Measurements from ENCODE around the gene TRIML1.

The TRIML1 gene

GRCh38 chr4:188139141-188139540 is at the start of gene TRIML1:
Gene TRIML1 (plus strand): TSS chr4:188139441. CDS start chr4:188139559, 118 bp downstream.
- no peaks in the 10 kb centered on the region for H3K27me3 ChIP-seq
- intact Hi-C loops (cut with DNase I; ENCODE audit: low total_unique reads), result no loop called here
- TF ChIP-seq CTCF (IDR thresholded peaks at IDR 0.05), result no peak

DNA sequence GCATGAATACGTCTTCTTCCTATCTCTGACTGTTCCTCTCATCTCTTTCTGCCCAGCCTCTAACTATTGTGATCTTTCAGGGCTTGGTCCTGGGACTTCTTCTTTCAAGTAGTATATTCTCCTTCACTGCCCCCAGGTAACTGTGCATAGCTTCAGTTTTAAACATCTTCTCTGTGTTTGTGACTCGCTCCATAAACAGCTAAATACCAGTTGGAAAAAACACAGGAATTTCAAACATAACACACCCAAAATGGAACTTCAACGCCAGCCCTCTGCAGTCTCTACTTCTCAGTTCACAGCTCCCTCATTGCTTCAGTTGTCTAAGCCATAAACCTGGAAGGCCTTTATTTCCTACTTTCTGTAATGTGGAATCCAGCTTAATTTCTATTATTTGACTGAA is 46.4 kb upstream of the TRIML1 start:
- Histone ChIP-seq H3K4me3 (no peak overlapping the region), H3K36me3 (no peaks in the 10 kb centered on the region), H3K27ac (no peak overlapping the region), H3K27me3 (no peaks in the 10 kb centered on the region), H3K9me3 (no peaks in the 10 kb centered on the region), H3K4me1 (no peaks in the 10 kb centered on the region)
- no peak for TF ChIP-seq CTCF (IDR thresholded peaks at IDR 0.05)
- intact Hi-C loops (cut with DNase I; ENCODE audit: low total_unique reads), result no loop called here
- DNase-seq, result no peak

More at GRCh38 chr4:188139141-188139540, at the start of gene TRIML1:
- no peak within 1 kb of the TSS for H3K4me3 ChIP-seq
- H3K36me3 ChIP-seq, result no peaks in the 10 kb centered on the region
- no peaks in the 10 kb centered on the region for H3K4me1 ChIP-seq
- no peak for DNase-seq
- H3K9me3 ChIP-seq, result no peaks in the 10 kb centered on the region
- no peak within 1 kb of the TSS for H3K27ac ChIP-seq

DNA sequence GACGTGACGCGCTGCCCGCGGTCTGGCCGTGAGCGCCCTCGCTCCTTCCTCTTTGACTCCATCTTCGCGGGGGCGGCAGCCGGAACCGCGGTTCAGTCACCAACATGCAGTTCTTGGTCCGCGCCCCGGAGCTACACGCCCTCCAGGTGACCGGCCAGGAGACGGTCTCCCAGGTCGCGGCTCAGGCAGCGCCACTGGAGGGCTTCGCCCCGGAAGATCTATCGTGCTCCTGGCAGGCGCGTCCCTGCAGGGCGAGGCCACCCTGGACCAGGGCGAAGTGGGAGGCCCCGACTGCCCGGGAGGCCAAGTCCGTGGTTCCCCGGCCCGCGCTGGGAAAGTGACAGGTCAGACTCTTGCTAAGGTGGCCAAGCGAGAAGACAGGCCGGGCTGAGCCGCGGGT is 32.8 kb upstream of the TRIML1 start:
- intact Hi-C loops (cut with DNase I; ENCODE audit: low total_unique reads), result no loop called here
- Histone ChIP-seq H3K27ac (no peak overlapping the region), H3K36me3 (no peaks in the 10 kb centered on the region), H3K27me3 (no peaks in the 10 kb centered on the region), H3K4me1 (no peaks in the 10 kb centered on the region), H3K9me3 (no peaks in the 10 kb centered on the region), H3K4me3 (no peak overlapping the region)
- TF ChIP-seq CTCF (IDR thresholded peaks at IDR 0.05), result no peak
- no peak for DNase-seq

DNA sequence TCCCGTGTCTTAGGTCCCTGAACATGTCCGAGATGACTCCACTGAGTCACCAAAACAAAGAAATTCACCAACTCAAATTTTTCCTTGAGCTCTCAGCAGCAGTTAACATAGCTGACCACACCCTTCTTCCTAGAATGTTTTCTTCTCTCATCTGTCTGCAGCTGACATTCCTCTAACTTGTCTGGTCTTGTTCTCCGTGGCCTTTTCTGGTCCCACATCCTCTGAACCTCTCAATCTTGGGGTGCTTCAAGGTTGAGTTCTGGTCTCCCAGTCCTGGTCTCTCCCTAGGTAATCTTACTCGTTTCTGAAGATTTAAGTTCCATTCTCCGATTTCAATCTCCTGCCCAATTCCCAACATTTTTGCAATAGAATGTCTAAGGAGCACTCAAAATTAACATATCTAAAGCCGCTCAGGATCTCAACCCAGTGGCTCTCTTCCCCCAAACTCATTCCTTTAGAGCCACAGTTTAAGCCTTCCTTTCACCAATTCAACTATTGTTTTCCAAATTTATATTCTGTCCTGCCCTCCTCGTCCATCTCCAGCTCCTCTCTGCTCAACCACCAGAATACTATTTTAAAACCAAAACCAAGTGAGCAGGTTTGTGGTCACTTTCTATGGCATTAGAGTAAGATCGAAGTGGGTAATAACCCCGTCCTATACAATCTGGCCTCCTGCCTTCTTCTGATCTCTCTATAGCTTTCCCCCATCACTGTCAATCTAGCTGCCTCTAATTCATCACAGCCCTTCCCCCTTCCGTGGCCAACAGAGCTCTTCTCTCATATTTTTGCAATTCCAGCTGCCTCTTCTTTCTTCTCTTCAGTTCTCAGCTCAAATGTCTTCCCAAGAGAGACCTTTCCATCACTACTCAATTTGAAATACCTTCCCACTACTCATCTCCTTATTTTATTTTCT is 31.1 kb upstream of the TRIML1 start:
- DNase-seq, result no peak
- intact Hi-C loops (cut with DNase I; ENCODE audit: low total_unique reads), result no loop called here
- TF ChIP-seq CTCF (IDR thresholded peaks at IDR 0.05), result no peak

DNA sequence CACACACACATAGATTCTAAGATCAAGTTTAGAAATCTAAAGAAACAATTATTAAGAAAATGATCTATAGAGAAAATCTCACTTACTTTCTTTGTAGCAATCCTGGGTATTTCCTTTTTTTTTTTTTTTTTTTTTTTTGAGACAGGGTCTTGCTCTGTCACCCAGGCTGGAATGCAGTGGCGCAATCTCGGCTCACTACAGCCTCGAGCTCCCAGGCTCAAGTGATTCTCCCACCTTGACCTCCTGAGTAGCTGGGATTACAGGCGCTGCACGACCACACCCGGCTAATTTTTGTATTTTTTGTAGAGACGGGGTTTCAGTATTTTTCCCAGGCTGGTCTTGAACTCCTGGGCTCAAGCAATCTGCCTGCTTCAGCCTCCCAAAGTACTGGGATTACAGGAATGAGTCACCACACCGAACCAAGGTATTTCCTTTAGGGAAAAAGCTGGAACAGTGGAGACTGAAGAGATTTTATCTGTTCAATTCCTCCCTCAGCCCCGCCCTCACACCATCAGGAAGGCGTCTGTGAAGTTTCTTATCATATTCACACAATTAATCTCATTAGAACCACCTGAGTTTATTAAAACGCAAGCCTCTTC is 30.0 kb upstream of the TRIML1 start, which contains the start of gene TRIML2:
TSS of gene TRIML2 (minus strand) at position 447 of the 599 bp plus-strand sequence. CDS start 4,235 bp downstream, outside the sequence.
- H3K36me3 ChIP-seq, result no peaks in the 10 kb centered on the region
- no peaks in the 10 kb centered on the region for H3K27me3 ChIP-seq
- TF ChIP-seq CTCF (IDR thresholded peaks at IDR 0.05), result no peak
- no peaks in the 10 kb centered on the region for H3K4me1 ChIP-seq
- DNase-seq, result no peak
- H3K9me3 ChIP-seq, result no peaks in the 10 kb centered on the region
- intact Hi-C loops (cut with DNase I; ENCODE audit: low total_unique reads), result no loop called here
- no peak within 1 kb of the TSS for H3K27ac ChIP-seq
- no peak within 1 kb of the TSS for H3K4me3 ChIP-seq

More for the DNA sequence above, 31.1 kb upstream of the TRIML1 start:
- Histone ChIP-seq H3K4me3 (no peak overlapping the region), H3K27ac (no peak overlapping the region), H3K9me3 (no peaks in the 10 kb centered on the region), H3K36me3 (no peaks in the 10 kb centered on the region), H3K27me3 (no peaks in the 10 kb centered on the region), H3K4me1 (no peaks in the 10 kb centered on the region)

Measured in tibial artery (tissue), 4 donors.